T-helper 17 cell (primary cell): ENCODE data around the gene LRP3. TPM values are rescaled to one million over a fixed set of nuclear protein-coding genes. Genes with fewer than 3 reads are reported as not detected.

Source experiments
- ATAC-seq: fragments of 150-1000 bp; cut with Tn5 transposase; 2 replicates; pipeline ENCODE4 v1.10.0; 2021; ENCODE audit warnings: mild to moderate bottlenecking, moderate library complexity
- DNase-seq, 3 donors: peaks; one replicate each; pipeline versions ENCODE4 v3.0.0 to v3.0.0-alpha.2; 2020 to 2021
- H3K9me3 ChIP-seq: one replicate; pipeline ENCODE4 v1.7.0; 2013; ENCODE audit warnings: low read length, mild to moderate bottlenecking; ENCODE audit not compliant: control insufficient read depth, poor library complexity, severe bottlenecking
- H3K27ac Mint-ChIP-seq: one replicate; pipeline ENCODE4 v1.8.0; 2022; ENCODE audit warnings: mild to moderate bottlenecking, moderate library complexity, mixed read lengths
- H3K27me3 Mint-ChIP-seq: one replicate; pipeline ENCODE4 v1.8.0; 2022; ENCODE audit warnings: mixed read lengths
- H3K36me3 Mint-ChIP-seq: one replicate; pipeline ENCODE4 v1.8.0; 2022; ENCODE audit warnings: low read depth, mixed read lengths
- H3K4me1 Mint-ChIP-seq: one replicate; pipeline ENCODE4 v1.8.0; 2022; ENCODE audit warnings: mild to moderate bottlenecking, mixed read lengths
- H3K4me3 Mint-ChIP-seq: one replicate; pipeline ENCODE4 v1.8.0; 2022; ENCODE audit warnings: mild to moderate bottlenecking, moderate library complexity, mixed read lengths
- total RNA-seq, 4 donors: library from RNA in 2 of 4; stranded (reverse) in 2 of 4; gene quantifications; one replicate each; pipeline ENCODE4 v1.2.3 and lab custom pipeline; 2022 to 2026

The LRP3 gene
- total RNA-seq, 2 donors from 2014 or later, result 0.52 TPM; not detected in 1

- Mint-ChIP-seq H3K27me3 (peaks cover 16% of the 10 kb centered on the region), H3K4me1 (no peaks in the 10 kb centered on the region), H3K4me3 (no peak overlapping the region), H3K36me3 (peaks cover 2% of the 10 kb centered on the region), H3K27ac (no peak overlapping the region)
- ATAC-seq, result no peak
- no peak for DNase-seq
- no peaks in the 10 kb centered on the region for H3K9me3 ChIP-seq
These were observed 5.5 kb downstream of the LRP3 start for GRCh38 chr19:33199441-33200265.

GRCh38 chr19:33201473-33201872 is 7.3 kb downstream of the LRP3 start:
- H3K4me1 Mint-ChIP-seq, result no peaks in the 10 kb centered on the region
- peaks cover 2% of the 10 kb centered on the region for H3K36me3 Mint-ChIP-seq
- no peaks in the 10 kb centered on the region for H3K9me3 ChIP-seq
- no peak for ATAC-seq
- no peak overlapping the region for H3K27ac Mint-ChIP-seq
- H3K27me3 Mint-ChIP-seq, result peaks cover 8% of the 10 kb centered on the region
- DNase-seq, result no peak
- H3K4me3 Mint-ChIP-seq, result no peak overlapping the region

GRCh38 chr19:33201886-33202545 is 7.9 kb downstream of the LRP3 start:
- no peak for ATAC-seq
- Mint-ChIP-seq H3K27ac (no peak overlapping the region), H3K4me1 (no peaks in the 10 kb centered on the region), H3K36me3 (peaks cover 2% of the 10 kb centered on the region), H3K4me3 (no peak overlapping the region), H3K27me3 (peaks cover 3% of the 10 kb centered on the region)
- no peaks in the 10 kb centered on the region for H3K9me3 ChIP-seq
- DNase-seq, result no peak

- Mint-ChIP-seq H3K4me1 (no peaks in the 10 kb centered on the region), H3K36me3 (peaks cover 2% of the 10 kb centered on the region), H3K27ac (no peak overlapping the region), H3K4me3 (no peak overlapping the region), H3K27me3 (no peaks in the 10 kb centered on the region)
- no peak for ATAC-seq
- no peak for DNase-seq
- no peaks in the 10 kb centered on the region for H3K9me3 ChIP-seq
These were observed 8.7 kb downstream of the LRP3 start for GRCh38 chr19:33202546-33203507.

- H3K36me3 Mint-ChIP-seq, result peaks cover 2% of the 10 kb centered on the region
- DNase-seq (no peak), ATAC-seq (no peak)
- no peaks in the 10 kb centered on the region for H3K9me3 ChIP-seq
- H3K27ac Mint-ChIP-seq, result no peak overlapping the region
- H3K4me1 Mint-ChIP-seq, result no peaks in the 10 kb centered on the region
- no peaks in the 10 kb centered on the region for H3K27me3 Mint-ChIP-seq
- H3K4me3 Mint-ChIP-seq, result no peak overlapping the region
These were observed 9.4 kb downstream of the LRP3 start for GRCh38 chr19:33203529-33203928.

GRCh38 chr19:33204136-33204973 is 10.2 kb downstream of the LRP3 start:
- no peaks in the 10 kb centered on the region for H3K4me1 Mint-ChIP-seq
- H3K27me3 Mint-ChIP-seq, result no peaks in the 10 kb centered on the region
- no peak overlapping the region for H3K27ac Mint-ChIP-seq
- no peaks in the 10 kb centered on the region for H3K9me3 ChIP-seq
- H3K36me3 Mint-ChIP-seq, result no peaks in the 10 kb centered on the region
- ATAC-seq, result no peak
- H3K4me3 Mint-ChIP-seq, result no peak overlapping the region
- DNase-seq, result no peak

GRCh38 chr19:33205110-33205509 is 11.0 kb downstream of the LRP3 start:
- Mint-ChIP-seq H3K4me1 (no peaks in the 10 kb centered on the region), H3K27ac (no peak overlapping the region), H3K4me3 (no peak overlapping the region), H3K36me3 (no peaks in the 10 kb centered on the region), H3K27me3 (no peaks in the 10 kb centered on the region)
- ATAC-seq (no peak), DNase-seq (no peak)
- no peaks in the 10 kb centered on the region for H3K9me3 ChIP-seq

GRCh38 chr19:33205531-33206260 is 11.6 kb downstream of the LRP3 start:
- H3K27me3 Mint-ChIP-seq, result no peaks in the 10 kb centered on the region
- H3K9me3 ChIP-seq, result no peaks in the 10 kb centered on the region
- H3K4me1 Mint-ChIP-seq, result no peaks in the 10 kb centered on the region
- no peak overlapping the region for H3K4me3 Mint-ChIP-seq
- H3K36me3 Mint-ChIP-seq, result no peaks in the 10 kb centered on the region
- DNase-seq (no peak), ATAC-seq (no peak)
- no peak overlapping the region for H3K27ac Mint-ChIP-seq

- H3K27ac Mint-ChIP-seq, result no peak overlapping the region
- ATAC-seq (no peak), DNase-seq (no peak)
- H3K9me3 ChIP-seq, result no peaks in the 10 kb centered on the region
- H3K4me3 Mint-ChIP-seq, result no peak overlapping the region
- H3K27me3 Mint-ChIP-seq, result no peaks in the 10 kb centered on the region
- no peaks in the 10 kb centered on the region for H3K4me1 Mint-ChIP-seq
- no peaks in the 10 kb centered on the region for H3K36me3 Mint-ChIP-seq
These were observed 12.3 kb downstream of the LRP3 start for GRCh38 chr19:33206261-33207039.

GRCh38 chr19:33207040-33207620 is 13.0 kb downstream of the LRP3 start:
- no peak overlapping the region for H3K27ac Mint-ChIP-seq
- H3K27me3 Mint-ChIP-seq, result no peaks in the 10 kb centered on the region
- no peak for ATAC-seq
- H3K4me3 Mint-ChIP-seq, result no peak overlapping the region
- no peaks in the 10 kb centered on the region for H3K4me1 Mint-ChIP-seq
- no peak for DNase-seq
- no peaks in the 10 kb centered on the region for H3K9me3 ChIP-seq
- no peaks in the 10 kb centered on the region for H3K36me3 Mint-ChIP-seq

GRCh38 chr19:33207903-33208302 is 13.8 kb downstream of the LRP3 start:
- H3K9me3 ChIP-seq, result no peaks in the 10 kb centered on the region
- Mint-ChIP-seq H3K4me3 (no peak overlapping the region), H3K27ac (no peak overlapping the region), H3K27me3 (no peaks in the 10 kb centered on the region), H3K4me1 (no peaks in the 10 kb centered on the region), H3K36me3 (no peaks in the 10 kb centered on the region)
- DNase-seq (no peak), ATAC-seq (no peak)
